Endodermal cell (in vitro differentiated cells): Measurements from ENCODE around the gene ASS1. TPM values are rescaled to one million over a fixed set of nuclear protein-coding genes. Genes with fewer than 3 reads are reported as not detected.
A peak's percentile ranks its signal among the peaks of the same experiment; 100 is the strongest.

Experiments
- DNase-seq: peaks from one replicate; pipeline ENCODE4 v3.0.0-alpha.2; 2017
- H3K27ac ChIP-seq: 2 replicates; pipeline ENCODE4 v1.5.1; 2013; ENCODE audit warnings: mild to moderate bottlenecking, low read depth, low read length, moderate library complexity
- H3K27me3 ChIP-seq: 2 replicates; pipeline ENCODE4 v1.6.1; 2013; ENCODE audit warnings: mild to moderate bottlenecking, low read length, moderate library complexity; ENCODE audit not compliant: insufficient read depth, control insufficient read depth, poor library complexity, severe bottlenecking
- H3K36me3 ChIP-seq: 2 replicates; pipeline ENCODE4 v1.7.0; 2013; ENCODE audit warnings: mild to moderate bottlenecking, low read length, moderate library complexity; ENCODE audit not compliant: control insufficient read depth, insufficient read depth
- H3K4me1 ChIP-seq: one replicate; pipeline ENCODE4 v1.7.0; 2013; ENCODE audit warnings: low read length; ENCODE audit not compliant: control insufficient read depth, insufficient read depth
- H3K4me3 ChIP-seq: 2 replicates; pipeline ENCODE4 v1.5.1; 2013; ENCODE audit warnings: mild to moderate bottlenecking, low read length, moderate library complexity
- H3K9ac ChIP-seq: 2 replicates; pipeline ENCODE4 v1.6.1; 2013; ENCODE audit warnings: mild to moderate bottlenecking, low read length, moderate library complexity; ENCODE audit not compliant: poor library complexity, severe bottlenecking; ENCODE audit errors: extremely low read depth
- H3K9me3 ChIP-seq: 2 replicates; pipeline ENCODE4 v1.6.1; 2013; ENCODE audit warnings: mild to moderate bottlenecking, low read length, moderate library complexity; ENCODE audit not compliant: control insufficient read depth
- H3K27ac Mint-ChIP-seq: 2 replicates; pipeline ENCODE4 v1.8.0; 2020; ENCODE audit warnings: mixed read lengths
- H3K27me3 Mint-ChIP-seq: 2 replicates; pipeline ENCODE4 v1.8.0; 2021; ENCODE audit warnings: mild to moderate bottlenecking, mixed read lengths; ENCODE audit not compliant: insufficient read depth
- H3K36me3 Mint-ChIP-seq: 2 replicates; pipeline ENCODE4 v1.8.0; 2020; ENCODE audit warnings: low read depth, mixed read lengths
- H3K4me1 Mint-ChIP-seq: 2 replicates; pipeline ENCODE4 v1.8.0; 2020; ENCODE audit warnings: mixed read lengths
- H3K4me3 Mint-ChIP-seq: 2 replicates; pipeline ENCODE4 v1.8.0; 2020; ENCODE audit warnings: mild to moderate bottlenecking, moderate library complexity, mixed read lengths
- H3K9me3 Mint-ChIP-seq: 2 replicates; pipeline ENCODE4 v1.8.0; 2020; ENCODE audit warnings: mild to moderate bottlenecking, mixed read lengths
- WGBS, 2 experiments: methylation state at CpG; one replicate each; pipeline versions ENCODE4 v1.1.5 to v1.1.7; 2013; ENCODE audit warnings: missing lambda C conversion rate in 2 of 2, mixed read lengths in 1 of 2; ENCODE audit not compliant: insufficient coverage in 1 of 2, insufficient read length in 1 of 2; 5-methylcytosine and 5-hydroxymethylcytosine counted together
- total RNA-seq, 2 donors: library from RNA; stranded (reverse); fragmentation: NEBNext Ultra II Directional in 1 of 2; extraction: Animal tissue kit (Norgen Biotek cat#: 25700) in 1 of 2; gene quantifications; 2 replicates in 1 of 2; 3 replicates in 1 of 2; pipeline ENCODE4 v1.2.1, GENCODE V29; 2021
- TF ChIP-seq, protein P1 (sequence below): fragments of 200-600 bp; sonication (generic); conservative IDR thresholded peaks from 2 replicates; pipeline ENCODE4 v1.5.0; 2021; ENCODE audit warnings: antibody characterized with exemption, mild to moderate bottlenecking

ASS1 gene
- total RNA-seq, 2 donors from 2014 or later: 30.9 to 57.2 TPM

DNA sequence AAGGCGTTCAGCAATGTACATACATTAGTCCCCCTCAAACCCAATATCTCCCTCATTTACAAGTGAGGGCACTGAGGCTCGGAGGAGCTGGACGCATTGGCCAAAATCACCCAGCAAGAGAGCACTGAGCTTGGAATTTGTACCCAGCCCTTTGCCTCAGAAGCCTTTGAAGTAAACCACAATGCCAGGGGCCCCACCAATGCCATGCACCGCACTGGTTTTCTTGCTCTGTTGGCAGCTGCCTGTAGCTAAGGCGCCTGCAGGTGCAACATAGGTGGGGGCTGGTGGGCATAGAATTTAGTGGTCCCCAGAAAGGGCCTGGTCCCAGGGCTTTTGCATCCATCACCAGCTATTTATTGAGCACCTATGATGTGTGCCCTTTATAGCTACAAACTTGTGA lies 97.3 kb downstream of the ASS1 start:
- Mint-ChIP-seq H3K27ac (no peak overlapping the region), H3K27me3 (peaks cover 28% of the 10 kb centered on the region), H3K4me3 (no peak overlapping the region), H3K9me3 (no peaks in the 10 kb centered on the region), H3K4me1 (peaks cover 2% of the 10 kb centered on the region), H3K36me3 (no peaks in the 10 kb centered on the region)
- H3K4me3 ChIP-seq: no peak overlapping the region
- TF ChIP-seq, protein P1, sequence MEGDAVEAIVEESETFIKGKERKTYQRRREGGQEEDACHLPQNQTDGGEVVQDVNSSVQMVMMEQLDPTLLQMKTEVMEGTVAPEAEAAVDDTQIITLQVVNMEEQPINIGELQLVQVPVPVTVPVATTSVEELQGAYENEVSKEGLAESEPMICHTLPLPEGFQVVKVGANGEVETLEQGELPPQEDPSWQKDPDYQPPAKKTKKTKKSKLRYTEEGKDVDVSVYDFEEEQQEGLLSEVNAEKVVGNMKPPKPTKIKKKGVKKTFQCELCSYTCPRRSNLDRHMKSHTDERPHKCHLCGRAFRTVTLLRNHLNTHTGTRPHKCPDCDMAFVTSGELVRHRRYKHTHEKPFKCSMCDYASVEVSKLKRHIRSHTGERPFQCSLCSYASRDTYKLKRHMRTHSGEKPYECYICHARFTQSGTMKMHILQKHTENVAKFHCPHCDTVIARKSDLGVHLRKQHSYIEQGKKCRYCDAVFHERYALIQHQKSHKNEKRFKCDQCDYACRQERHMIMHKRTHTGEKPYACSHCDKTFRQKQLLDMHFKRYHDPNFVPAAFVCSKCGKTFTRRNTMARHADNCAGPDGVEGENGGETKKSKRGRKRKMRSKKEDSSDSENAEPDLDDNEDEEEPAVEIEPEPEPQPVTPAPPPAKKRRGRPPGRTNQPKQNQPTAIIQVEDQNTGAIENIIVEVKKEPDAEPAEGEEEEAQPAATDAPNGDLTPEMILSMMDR: no peak
- H3K9ac ChIP-seq: no peak overlapping the region
- H3K4me1 ChIP-seq: no peaks in the 10 kb centered on the region
- no peaks in the 10 kb centered on the region for H3K9me3 ChIP-seq
- 66 to 80% methylated on average over 3 to 5 of the region's 5 CpGs for WGBS, 2 experiments
- no peak overlapping the region for H3K27ac ChIP-seq
- no peak for DNase-seq
- H3K36me3 ChIP-seq: no peaks in the 10 kb centered on the region
- peaks cover 16% of the 10 kb centered on the region for H3K27me3 ChIP-seq

DNA sequence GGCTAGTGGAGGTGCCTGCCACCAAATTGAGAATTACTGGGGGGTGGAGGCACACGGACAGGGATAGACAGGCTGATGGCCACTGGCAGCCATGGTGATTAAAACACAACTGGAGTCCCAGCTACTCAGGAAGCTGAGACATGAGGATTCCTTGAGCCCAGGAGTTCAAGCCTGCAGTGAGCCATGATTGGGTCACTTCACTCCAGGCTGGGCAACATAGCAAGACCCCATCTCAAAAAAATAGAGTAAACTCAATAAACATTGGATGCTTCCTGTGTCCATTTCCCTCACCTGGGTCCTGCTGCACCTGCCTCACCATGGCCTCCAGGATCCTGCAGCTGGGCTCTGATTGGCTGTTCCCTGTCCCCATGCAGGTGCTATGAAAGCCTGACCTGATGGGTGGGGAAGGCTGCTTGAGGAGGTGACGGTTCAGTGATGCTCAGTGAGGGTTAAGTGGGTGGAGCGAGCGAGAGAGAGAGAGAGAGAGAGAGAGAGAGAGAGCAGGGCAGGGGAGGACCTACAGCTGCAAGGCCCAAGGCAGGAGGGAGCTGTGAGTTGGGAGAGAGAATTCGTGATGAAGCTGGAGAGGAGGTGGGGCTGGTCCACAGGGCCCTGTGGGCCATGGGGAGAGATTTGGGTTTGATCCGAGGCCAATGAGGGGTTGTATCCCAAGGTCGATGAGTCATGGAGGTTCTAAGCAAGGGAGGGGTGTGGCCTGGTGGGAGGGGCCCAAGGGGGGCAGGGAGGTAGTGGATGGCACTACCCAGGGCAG lies 97.9 kb downstream of the ASS1 start:
- H3K4me1 Mint-ChIP-seq: peaks cover 1% of the 10 kb centered on the region
- H3K4me3 Mint-ChIP-seq: no peak overlapping the region
- Histone ChIP-seq H3K27ac (no peak overlapping the region), H3K27me3 (peaks cover 15% of the 10 kb centered on the region), H3K36me3 (no peaks in the 10 kb centered on the region), H3K4me1 (no peaks in the 10 kb centered on the region), H3K9me3 (no peaks in the 10 kb centered on the region), H3K9ac (no peak overlapping the region), H3K4me3 (no peak overlapping the region)
- WGBS, 2 experiments: 79 to 80% methylated on average over 4 to 7 of the region's 7 CpGs
- TF ChIP-seq, protein P1: no peak
- H3K27me3 Mint-ChIP-seq: peaks cover 23% of the 10 kb centered on the region
- H3K36me3 Mint-ChIP-seq: no peaks in the 10 kb centered on the region
- H3K27ac Mint-ChIP-seq: no peak overlapping the region
- peak; percentile 53 for DNase-seq
- H3K9me3 Mint-ChIP-seq: no peaks in the 10 kb centered on the region

DNA sequence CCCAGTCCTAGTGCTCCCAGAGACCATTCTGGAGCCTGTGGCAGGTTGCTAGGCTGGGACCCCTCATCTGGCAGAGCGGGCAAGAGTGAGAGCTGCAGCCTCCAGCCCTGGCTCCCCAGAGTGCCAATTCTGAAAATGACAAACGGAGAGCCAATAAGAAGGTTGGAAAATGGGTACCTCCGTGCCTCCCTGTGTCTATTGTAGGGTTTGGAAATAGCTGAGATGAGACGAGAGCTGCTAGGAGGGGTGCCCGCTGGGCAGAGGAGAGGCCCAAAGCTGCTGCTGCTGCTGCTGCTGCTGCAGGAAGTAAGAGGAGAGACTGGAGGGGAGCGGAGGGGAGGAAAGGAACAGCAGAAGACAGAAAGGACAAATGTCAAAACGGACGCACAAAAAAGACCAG lies 98.6 kb downstream of the ASS1 start:
- Histone ChIP-seq H3K9me3 (no peaks in the 10 kb centered on the region), H3K4me1 (no peaks in the 10 kb centered on the region), H3K36me3 (no peaks in the 10 kb centered on the region), H3K9ac (no peak overlapping the region), H3K27ac (no peak overlapping the region), H3K27me3 (peaks cover 8% of the 10 kb centered on the region), H3K4me3 (no peak overlapping the region)
- peaks cover 1% of the 10 kb centered on the region for H3K9me3 Mint-ChIP-seq
- TF ChIP-seq, protein P1: no peak
- H3K27me3 Mint-ChIP-seq: peaks cover 20% of the 10 kb centered on the region
- no peaks in the 10 kb centered on the region for H3K4me1 Mint-ChIP-seq
- WGBS, 2 experiments: 82 to 85% methylated on average over 3 to 8 of the region's 8 CpGs
- no peak overlapping the region for H3K27ac Mint-ChIP-seq
- H3K36me3 Mint-ChIP-seq: no peaks in the 10 kb centered on the region
- no peak overlapping the region for H3K4me3 Mint-ChIP-seq
- DNase-seq: no peak
